Measurements from ENCODE around the gene NCBP2L. TPM values are rescaled to one million over a fixed set of nuclear protein-coding genes. Genes with fewer than 3 reads are reported as not detected.

NCBP2L gene
- total and polyA plus RNA-seq, 2 donors (not counting 3 experiments of a cell fraction or from before 2014, with no cell fraction given): not detected

DNA sequence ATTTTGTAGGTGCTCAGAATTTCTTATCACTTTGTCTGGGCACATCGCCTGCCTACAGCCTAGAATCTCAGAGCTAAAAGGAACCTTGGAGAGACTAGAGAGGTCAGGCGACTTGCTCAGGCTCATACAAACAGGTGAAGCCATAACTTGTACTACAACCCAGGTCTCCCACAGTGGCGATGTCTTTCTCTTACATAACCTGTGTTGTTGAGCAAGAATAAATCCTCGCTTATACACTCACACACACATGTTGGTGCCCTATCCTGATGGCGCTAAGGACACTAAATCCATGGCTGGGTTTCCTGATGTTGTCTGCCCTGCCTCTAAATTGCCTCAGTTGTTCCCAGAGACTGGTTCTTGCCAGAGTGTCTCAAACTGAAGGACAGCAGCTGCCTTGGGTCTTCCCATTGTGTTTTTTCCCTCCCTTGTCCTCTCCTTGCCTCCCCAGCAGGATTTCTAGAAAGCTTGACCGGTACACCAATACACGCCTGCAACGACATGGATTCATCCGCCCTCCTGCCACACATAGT, 3.6 kb upstream of the NCBP2L start:
- Histone ChIP-seq H3K36me3 (ENCODE audit: control insufficient read depth in 2 of 2, extremely low read depth in 1 of 2, insufficient read depth in 2 of 2, low read length in 2 of 2) (no peaks in the 10 kb centered on the region), H3K79me2 (ENCODE audit: control insufficient read depth, insufficient read depth, low read length) (no peaks in the 10 kb centered on the region), H2AFZ (ENCODE audit: low read depth, low read length) (no peak overlapping the region), H3K27me3 (ENCODE audit: control insufficient read depth in 2 of 2, insufficient read depth in 2 of 2, low read length in 2 of 2) (no peaks in the 10 kb centered on the region), H3K4me3 (replicated peaks in 1 of 3; ENCODE audit: insufficient read depth in 1 of 3, low read depth in 1 of 3, low read length in 3 of 3) (no peak overlapping the region), H3K9me3 (replicated peaks; ENCODE audit: control insufficient read depth, insufficient read depth, low read length) (no peaks in the 10 kb centered on the region), H3K4me1 (ENCODE audit: control insufficient read depth, extremely low read depth, insufficient read depth, low read length) (peaks cover 10% of the 10 kb centered on the region), H3K9me1 (replicated peaks; ENCODE audit: control insufficient read depth, extremely low read depth, insufficient read depth, low read length) (no peaks in the 10 kb centered on the region), H3K9ac (replicated peaks; ENCODE audit: extremely low read depth, insufficient read depth, low read length) (no peak overlapping the region), H3K27ac (ENCODE audit: insufficient read depth, low read depth, low read length) (no peak overlapping the region), H3K4me2 (ENCODE audit: insufficient read depth, low read length) (no peak overlapping the region), H4K20me1 (replicated peaks; ENCODE audit: control insufficient read depth, extremely low read depth, insufficient read depth, low read length) (no peaks in the 10 kb centered on the region)
- CTCF ChIA-PET: interaction anchor here (4.0 to 4.7 kb wide), 3 partner anchors 54 to 115 kb away, joined by 27 to 109 read pairs (median 99); no protein-coding TSS in a partner anchor
- no TSS peak for BruUV-seq (replicated peaks)
- DNase-seq (ENCODE audit: low read depth, low spot score) (no peak), FAIRE-seq (no peak)
- no peak for TF ChIP-seq POLR2A (IDR thresholded peaks at IDR 0.05; ENCODE audit: low read depth, low read length)
- TF ChIP-seq EZH2 (IDR thresholded peaks at IDR 0.05; ENCODE audit: borderline replicate concordance, low read depth, low read length, severe bottlenecking): no peak
- TF ChIP-seq JUN (IDR thresholded peaks at IDR 0.05; ENCODE audit: borderline replicate concordance, insufficient read depth, insufficient read length, low read depth): no peak
- TF ChIP-seq POLR2AphosphoS5 (IDR thresholded peaks at IDR 0.05; ENCODE audit: insufficient read depth, low read depth, low read length): no peak
- no peak for TF ChIP-seq MYC (IDR thresholded peaks at IDR 0.05; ENCODE audit: low read depth, low read length)
- TF ChIP-seq, protein P1, sequence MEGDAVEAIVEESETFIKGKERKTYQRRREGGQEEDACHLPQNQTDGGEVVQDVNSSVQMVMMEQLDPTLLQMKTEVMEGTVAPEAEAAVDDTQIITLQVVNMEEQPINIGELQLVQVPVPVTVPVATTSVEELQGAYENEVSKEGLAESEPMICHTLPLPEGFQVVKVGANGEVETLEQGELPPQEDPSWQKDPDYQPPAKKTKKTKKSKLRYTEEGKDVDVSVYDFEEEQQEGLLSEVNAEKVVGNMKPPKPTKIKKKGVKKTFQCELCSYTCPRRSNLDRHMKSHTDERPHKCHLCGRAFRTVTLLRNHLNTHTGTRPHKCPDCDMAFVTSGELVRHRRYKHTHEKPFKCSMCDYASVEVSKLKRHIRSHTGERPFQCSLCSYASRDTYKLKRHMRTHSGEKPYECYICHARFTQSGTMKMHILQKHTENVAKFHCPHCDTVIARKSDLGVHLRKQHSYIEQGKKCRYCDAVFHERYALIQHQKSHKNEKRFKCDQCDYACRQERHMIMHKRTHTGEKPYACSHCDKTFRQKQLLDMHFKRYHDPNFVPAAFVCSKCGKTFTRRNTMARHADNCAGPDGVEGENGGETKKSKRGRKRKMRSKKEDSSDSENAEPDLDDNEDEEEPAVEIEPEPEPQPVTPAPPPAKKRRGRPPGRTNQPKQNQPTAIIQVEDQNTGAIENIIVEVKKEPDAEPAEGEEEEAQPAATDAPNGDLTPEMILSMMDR (IDR thresholded peaks at IDR 0.05; ENCODE audit: extremely low read depth in 1 of 2, insufficient read depth in 1 of 2, low read depth in 1 of 2, low read length in 2 of 2): no peak
- no peak for TF ChIP-seq GATA2 (IDR thresholded peaks at IDR 0.05; ENCODE audit: insufficient read depth, insufficient read length, low read depth, low read length)
- TF ChIP-seq, protein P2, sequence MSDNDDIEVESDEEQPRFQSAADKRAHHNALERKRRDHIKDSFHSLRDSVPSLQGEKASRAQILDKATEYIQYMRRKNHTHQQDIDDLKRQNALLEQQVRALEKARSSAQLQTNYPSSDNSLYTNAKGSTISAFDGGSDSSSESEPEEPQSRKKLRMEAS (IDR thresholded peaks at IDR 0.05; ENCODE audit: insufficient read depth, insufficient read length): no peak
- no peak for TF ChIP-seq FOS (IDR thresholded peaks at IDR 0.05; ENCODE audit: borderline replicate concordance, insufficient read depth, low read length)
- dilution Hi-C loops (cut with MboI; ENCODE audit: extremely low pct_ligation_motif_present, low sequenced_read_pairs): no loop called here
- POLR2A ChIA-PET: no interaction called here
- intact Hi-C loops (cut with micrococcal nuclease): no loop called here

Measured in endothelial cell of umbilical vein (primary cell).